Stomach (tissue), 9 donors: ENCODE data around the gene EWSR1. TPM values are rescaled to one million over a fixed set of nuclear protein-coding genes. Genes with fewer than 3 reads are reported as not detected.

ENCODE experiments used
- DNase-seq, 2 donors: peaks; one replicate each; pipeline versions ENCODE4 v3.0.0 to v3.0.0-alpha.2; 2013 to 2019
- H3K27ac ChIP-seq, 5 donors: fragments of 200-600 bp in 4 of 5; sonication (generic) in 4 of 5; one replicate each; pipeline ENCODE4 v1.5.1; 2013 to 2019; ENCODE audit warnings: mild to moderate bottlenecking in 1 of 5, moderate library complexity in 1 of 5
- H3K27me3 ChIP-seq, 3 donors: fragments of 200-600 bp; sonication (generic); one replicate each; pipeline ENCODE4 v1.5.1; 2017 to 2019; ENCODE audit warnings: mixed run types in 1 of 3
- H3K36me3 ChIP-seq, 4 donors: fragments of 200-600 bp; sonication (generic); 1 replicate in 3 of 4; 2 replicates in 1 of 4; pipeline ENCODE4 v1.5.1; 2016 to 2019
- H3K4me1 ChIP-seq, 4 donors: fragments of 200-600 bp; sonication (generic); one replicate each; pipeline ENCODE4 v1.5.1; 2016 to 2019
- H3K4me3 ChIP-seq, 4 donors: fragments of 200-600 bp; sonication (generic) in 3 of 4; one replicate each; pipeline ENCODE4 v1.5.1; 2016 to 2019; ENCODE audit warnings: mild to moderate bottlenecking in 1 of 4
- H3K9me3 ChIP-seq, 4 donors: fragments of 200-600 bp; sonication (generic); one replicate each; pipeline ENCODE4 v1.5.1; 2016 to 2019
- EP300 ChIP-seq: sonication (generic); formaldehyde crosslinking; IDR thresholded peaks from one replicate; pipeline ENCODE4 v1.6.1; 2017; ENCODE audit warnings: antibody characterized with exemption
- POLR2A ChIP-seq, 4 donors: fragments of 450-650 bp; IDR thresholded peaks; one replicate each; pipeline ENCODE4 v1.6.1; 2016; ENCODE audit warnings: antibody characterized with exemption in 4 of 4, control low read depth in 2 of 4, mild to moderate bottlenecking in 1 of 4, moderate library complexity in 1 of 4
- POLR2AphosphoS5 ChIP-seq, 3 donors: sonication (generic); formaldehyde crosslinking; IDR thresholded peaks; one replicate each; pipeline ENCODE4 v1.6.1; 2016; ENCODE audit warnings: antibody characterized with exemption in 3 of 3
- WGBS, 5 donors: extraction: QIAGEN DNeasy Blood & Tissue Kit in 3 of 5; methylation state at CpG; one replicate each; pipeline versions ENCODE4 v1.1.5 to v1.1.7; 2013 to 2018; 5-methylcytosine and 5-hydroxymethylcytosine counted together
- intact Hi-C: fragments of 100-400 bp; cut with DNase I; formaldehyde crosslinking; loops from one replicate; pipeline ENCODE4 v1.15.1; 2023; ENCODE audit warnings: low total_unique reads
- polyA plus RNA-seq, 3 donors: library from polyadenylated mRNA; stranded (reverse); fragments of 200-250 nt; gene quantifications; one replicate each; pipeline ENCODE4 v1.2.3, GENCODE V29; 2013
- total RNA-seq, 5 donors: library from RNA; depleted of rRNA; stranded (reverse); fragments of >200 nt; gene quantifications; one replicate each; pipeline versions ENCODE4 v1.1.0 to v1.2.3, GENCODE V29; 2014 to 2016
- TF ChIP-seq, protein P1 (sequence below), 7 experiments: fragments of 450-650 bp in 4 of 7; fragments of 200-600 bp in 3 of 7; sonication (generic) in 3 of 7; IDR thresholded peaks; one replicate each; pipeline ENCODE4 v1.5.1; 2016 to 2019; ENCODE audit warnings: antibody characterized with exemption in 7 of 7, control low read depth in 2 of 7, mild to moderate bottlenecking in 1 of 7
- donor health status: healthy with polysubstance abuse.
- donor health status: Bipolar disorder and iron deficiency.
- donor health status: healthy.

The EWSR1 gene
- total and polyA plus RNA-seq, 8 donors: 97.7 to 376 (median 161) TPM

GRCh38 chr22:29251265-29251664 is 16.8 kb upstream of the EWSR1 start:
- H3K27me3 ChIP-seq: no peaks in the 10 kb centered on the region
- peak in 1 of 2 donors; percentile 13 for DNase-seq
- intact Hi-C loops: loop anchor here (10.0 kb wide), 2 partner anchors 186 to 396 kb away; partner anchors contain the start of gene C22orf31
- TF ChIP-seq EP300: no peak
- TF ChIP-seq POLR2A (IDR thresholded peaks at IDR 0.05): no peak
- no peak for TF ChIP-seq POLR2AphosphoS5 (IDR thresholded peaks at IDR 0.05)
- TF ChIP-seq, protein P1, sequence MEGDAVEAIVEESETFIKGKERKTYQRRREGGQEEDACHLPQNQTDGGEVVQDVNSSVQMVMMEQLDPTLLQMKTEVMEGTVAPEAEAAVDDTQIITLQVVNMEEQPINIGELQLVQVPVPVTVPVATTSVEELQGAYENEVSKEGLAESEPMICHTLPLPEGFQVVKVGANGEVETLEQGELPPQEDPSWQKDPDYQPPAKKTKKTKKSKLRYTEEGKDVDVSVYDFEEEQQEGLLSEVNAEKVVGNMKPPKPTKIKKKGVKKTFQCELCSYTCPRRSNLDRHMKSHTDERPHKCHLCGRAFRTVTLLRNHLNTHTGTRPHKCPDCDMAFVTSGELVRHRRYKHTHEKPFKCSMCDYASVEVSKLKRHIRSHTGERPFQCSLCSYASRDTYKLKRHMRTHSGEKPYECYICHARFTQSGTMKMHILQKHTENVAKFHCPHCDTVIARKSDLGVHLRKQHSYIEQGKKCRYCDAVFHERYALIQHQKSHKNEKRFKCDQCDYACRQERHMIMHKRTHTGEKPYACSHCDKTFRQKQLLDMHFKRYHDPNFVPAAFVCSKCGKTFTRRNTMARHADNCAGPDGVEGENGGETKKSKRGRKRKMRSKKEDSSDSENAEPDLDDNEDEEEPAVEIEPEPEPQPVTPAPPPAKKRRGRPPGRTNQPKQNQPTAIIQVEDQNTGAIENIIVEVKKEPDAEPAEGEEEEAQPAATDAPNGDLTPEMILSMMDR (IDR thresholded peaks at IDR 0.05): no peak
- no peaks in the 10 kb centered on the region for H3K9me3 ChIP-seq
- H3K27ac ChIP-seq: no peak overlapping the region
- no peak overlapping the region for H3K4me3 ChIP-seq
- H3K4me1 ChIP-seq: no peaks in the 10 kb centered on the region
- WGBS, 5 donors: 90 to 97% (median 93%) methylated on average over 5 of the region's 5 CpGs
- no peaks in the 10 kb centered on the region for H3K36me3 ChIP-seq

- no peaks in the 10 kb centered on the region for H3K27me3 ChIP-seq
- H3K9me3 ChIP-seq: no peaks in the 10 kb centered on the region
- no peak for TF ChIP-seq POLR2AphosphoS5 (IDR thresholded peaks at IDR 0.05)
- TF ChIP-seq, protein P1 (IDR thresholded peaks at IDR 0.05): no peak
- TF ChIP-seq POLR2A (IDR thresholded peaks at IDR 0.05): no peak
- TF ChIP-seq EP300: no peak
- H3K27ac ChIP-seq: no peak overlapping the region
- no peaks in the 10 kb centered on the region for H3K4me1 ChIP-seq
- no peak overlapping the region for H3K4me3 ChIP-seq
- H3K36me3 ChIP-seq: no peaks in the 10 kb centered on the region
- peak in 1 of 2 donors; percentile 17 for DNase-seq
- intact Hi-C loops: loop anchor here (10.0 kb wide), 2 partner anchors 187 to 397 kb away; partner anchors contain the start of gene C22orf31
- WGBS, 5 donors: 88 to 94% (median 91%) methylated on average over 10 of the region's 10 CpGs
These were observed 15.8 kb upstream of the EWSR1 start for GRCh38 chr22:29251981-29252911.

DNA sequence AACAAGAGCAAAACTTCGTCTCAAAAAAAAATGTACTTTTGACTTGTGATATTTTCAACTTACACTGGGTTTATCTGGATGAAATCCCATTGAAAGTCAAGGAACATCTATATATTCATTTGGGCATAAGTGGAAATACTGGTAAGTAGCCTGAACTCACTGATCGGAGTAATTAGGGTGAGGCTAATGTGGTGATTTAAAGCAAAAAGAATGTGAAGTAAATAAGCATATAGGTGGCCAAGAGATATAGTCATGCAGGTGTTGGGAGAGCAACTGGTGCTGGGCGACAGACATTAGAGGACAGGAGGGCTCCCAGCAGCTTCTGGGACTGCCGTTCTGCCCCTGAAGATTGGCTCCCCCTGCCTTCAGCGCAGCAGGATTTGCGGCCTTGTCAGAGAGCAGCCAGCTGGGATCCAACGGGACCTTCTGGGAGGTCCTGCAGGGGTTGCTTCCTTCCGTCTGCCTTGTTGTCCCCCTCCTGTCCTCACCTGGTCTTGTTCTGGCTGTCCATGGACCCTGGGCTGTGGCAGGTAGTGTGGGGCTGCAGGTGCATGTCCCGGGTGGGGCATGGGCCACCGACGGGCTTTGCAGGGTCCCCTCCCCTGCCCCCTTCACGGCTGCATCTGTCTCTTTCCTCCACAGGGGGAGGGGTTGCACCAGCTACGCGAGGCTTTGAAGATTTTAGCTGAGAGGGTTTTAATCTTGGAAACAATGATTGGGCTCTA is 14.3 kb upstream of the EWSR1 start:
- TF ChIP-seq POLR2A (IDR thresholded peaks at IDR 0.05) (no peak), EP300 (no peak), POLR2AphosphoS5 (IDR thresholded peaks at IDR 0.05) (no peak)
- TF ChIP-seq, protein P1 (IDR thresholded peaks at IDR 0.05): no peak

DNA sequence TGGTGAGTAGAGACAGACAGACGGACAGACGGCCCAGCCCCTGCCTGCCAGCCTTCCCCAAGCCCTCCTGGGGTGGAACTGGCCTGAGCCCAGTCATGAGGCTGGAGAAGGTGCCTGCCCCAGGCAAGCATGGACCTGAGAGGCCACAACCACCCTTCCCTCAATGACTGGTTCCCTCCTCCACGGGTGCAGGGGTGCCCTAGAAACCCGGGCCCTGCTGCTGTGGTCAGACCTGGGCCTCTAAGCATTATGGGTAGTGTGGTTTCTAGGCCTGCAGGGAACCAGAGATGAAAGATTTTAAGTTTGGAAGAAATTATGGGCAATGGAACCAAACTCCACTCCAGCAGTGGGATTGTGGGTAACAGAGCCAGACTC is 13.8 kb upstream of the EWSR1 start:
- Histone ChIP-seq H3K36me3 (peaks cover 0 to 5% (median 2%) of the 10 kb centered on the region in 4 donors), H3K4me1 (no peaks in the 10 kb centered on the region), H3K27me3 (no peaks in the 10 kb centered on the region), H3K4me3 (no peak overlapping the region), H3K9me3 (no peaks in the 10 kb centered on the region), H3K27ac (no peak overlapping the region)
- intact Hi-C loops: loop anchor here (10.0 kb wide), 2 partner anchors 189 to 399 kb away; partner anchors contain the start of gene C22orf31
- TF ChIP-seq POLR2AphosphoS5 (IDR thresholded peaks at IDR 0.05) (no peak), POLR2A (IDR thresholded peaks at IDR 0.05) (no peak), EP300 (no peak)
- TF ChIP-seq, protein P1 (IDR thresholded peaks at IDR 0.05): no peak
- no peak for DNase-seq
- 49 to 67% (median 58%) methylated on average over 4 of the region's 4 CpGs for WGBS, 5 donors

More for the DNA sequence above, 14.3 kb upstream of the EWSR1 start:
- H3K9me3 ChIP-seq: no peaks in the 10 kb centered on the region
- no peak overlapping the region for H3K4me3 ChIP-seq
- DNase-seq: peak in 1 of 2 donors; percentile 18
- H3K36me3 ChIP-seq: no peaks in the 10 kb centered on the region
- intact Hi-C loops: loop anchor here (10.0 kb wide), 2 partner anchors 189 to 399 kb away; partner anchors contain the start of gene C22orf31
- H3K27ac ChIP-seq: no peak overlapping the region
- H3K27me3 ChIP-seq: no peaks in the 10 kb centered on the region
- no peaks in the 10 kb centered on the region for H3K4me1 ChIP-seq
- WGBS, 5 donors: 73 to 81% (median 76%) methylated on average over 10 to 14 of the region's 14 CpGs
